K562 (cell line): ENCODE measurements around the gene PLXNB2. TPM values are rescaled to one million over a fixed set of nuclear protein-coding genes. Genes with fewer than 3 reads are reported as not detected.

Experiments used
- CBX1 ChIP-seq: sonication (generic); IDR thresholded peaks from 2 replicates; pipeline ENCODE4 v1.6.1; 2016; ENCODE audit warnings: antibody characterized with exemption, low read depth, mild to moderate bottlenecking
- L3MBTL2 ChIP-seq: fragments of 450-650 bp; IDR thresholded peaks from 2 replicates; pipeline ENCODE4 v1.6.1; 2016; ENCODE audit warnings: mild to moderate bottlenecking, moderate library complexity
- NFIC ChIP-seq: fragments of 450-650 bp; IDR thresholded peaks from 2 replicates; pipeline ENCODE4 v1.6.1; 2017; ENCODE audit warnings: mild to moderate bottlenecking, inconsistent platforms
- POLR2A ChIP-seq: fragments of 450-650 bp; conservative IDR thresholded peaks from 2 replicates; pipeline ENCODE4 v1.6.1; 2016
- RFX5 ChIP-seq: IDR thresholded peaks from 2 replicates; pipeline ENCODE4 v1.6.1; 2011; ENCODE audit warnings: low read depth, mild to moderate bottlenecking, improper control_type of control experiment, low read length
- SUPT5H ChIP-seq: fragments of 450-650 bp; IDR thresholded peaks from 2 replicates; pipeline ENCODE4 v1.6.1; 2016
- ZFX ChIP-seq: sonication (generic); formaldehyde crosslinking; IDR thresholded peaks from 2 replicates; pipeline ENCODE4 v1.8.0; 2022; ENCODE audit warnings: mild to moderate bottlenecking, missing genetic modification reagents, moderate library complexity
- ZNF76 ChIP-seq: fragments of 250-450 bp; sonication (Bioruptor Pico); IDR thresholded peaks from 2 replicates; pipeline ENCODE4 v1.4.0; 2020; ENCODE audit warnings: mild to moderate bottlenecking, moderate library complexity, borderline replicate concordance
- polyA plus RNA-seq, 8 experiments: library from polyadenylated mRNA; depleted of rRNA in 4 of 8; stranded (reverse) in 5 of 8; unstranded in 3 of 8; fragments of >200 nt; fragmentation: Nextera tagmentation in 2 of 8; fragmentation: Illumina TruSeq in 1 of 8; extraction: Ambion mirVana in 2 of 8; extraction: Trizol in 1 of 8; gene quantifications; 2 replicates each; pipeline versions ENCODE4 v1.2.1 to v1.2.3, GENCODE V29; 2011 to 2014; ENCODE audit warnings: inconsistent platforms in 1 of 8, missing spikeins in 1 of 8
- total RNA-seq, 7 experiments: library from RNA; depleted of rRNA in 6 of 7; stranded (reverse); fragments of >200 nt in 6 of 7; fragmentation: Illumina TruSeq in 2 of 7; extraction: Trizol in 2 of 7; gene quantifications; 2 replicates each; pipeline versions ENCODE4 v1.2.1 to v1.2.3, GENCODE V29; 2011 to 2021; ENCODE audit warnings: low replicate concordance in 1 of 7
- TF ChIP-seq, protein P1 (sequence below), 2 experiments: fragments of 450-650 bp; formaldehyde crosslinking in 1 of 2; IDR thresholded peaks; 2 replicates each; pipeline versions ENCODE4 v1.4.0 to v1.6.1; 2014 to 2020; ENCODE audit warnings: mild to moderate bottlenecking in 2 of 2, borderline replicate concordance in 1 of 2, low read depth in 1 of 2
- TF ChIP-seq, protein P2 (sequence below), 2 experiments: IDR thresholded peaks in 1 of 2; conservative IDR thresholded peaks in 1 of 2; 2 replicates each; pipeline ENCODE4 v1.6.1; 2016; ENCODE audit warnings: low read depth in 2 of 2, mild to moderate bottlenecking in 1 of 2, missing compliant biosample characterization in 1 of 2, missing genetic modification characterization in 1 of 2, moderate library complexity in 1 of 2
- TF ChIP-seq, protein P3 (sequence below): sonication (generic); formaldehyde crosslinking; IDR thresholded peaks from 2 replicates; pipeline ENCODE4 v1.8.0; 2022; ENCODE audit warnings: missing genetic modification reagents, mild to moderate bottlenecking, moderate library complexity, borderline replicate concordance
- TF ChIP-seq, protein P4 (sequence below): sonication (generic); formaldehyde crosslinking; IDR thresholded peaks from 2 replicates; pipeline ENCODE4 v1.8.0; 2022; ENCODE audit warnings: mild to moderate bottlenecking, missing genetic modification reagents

PLXNB2 gene
- total and polyA plus RNA-seq, 9 of the 15 experiments (the other 6 are each of a cell fraction or from before 2014, with no cell fraction given), result 0.15 to 45.1 (median 13.6) TPM

DNA sequence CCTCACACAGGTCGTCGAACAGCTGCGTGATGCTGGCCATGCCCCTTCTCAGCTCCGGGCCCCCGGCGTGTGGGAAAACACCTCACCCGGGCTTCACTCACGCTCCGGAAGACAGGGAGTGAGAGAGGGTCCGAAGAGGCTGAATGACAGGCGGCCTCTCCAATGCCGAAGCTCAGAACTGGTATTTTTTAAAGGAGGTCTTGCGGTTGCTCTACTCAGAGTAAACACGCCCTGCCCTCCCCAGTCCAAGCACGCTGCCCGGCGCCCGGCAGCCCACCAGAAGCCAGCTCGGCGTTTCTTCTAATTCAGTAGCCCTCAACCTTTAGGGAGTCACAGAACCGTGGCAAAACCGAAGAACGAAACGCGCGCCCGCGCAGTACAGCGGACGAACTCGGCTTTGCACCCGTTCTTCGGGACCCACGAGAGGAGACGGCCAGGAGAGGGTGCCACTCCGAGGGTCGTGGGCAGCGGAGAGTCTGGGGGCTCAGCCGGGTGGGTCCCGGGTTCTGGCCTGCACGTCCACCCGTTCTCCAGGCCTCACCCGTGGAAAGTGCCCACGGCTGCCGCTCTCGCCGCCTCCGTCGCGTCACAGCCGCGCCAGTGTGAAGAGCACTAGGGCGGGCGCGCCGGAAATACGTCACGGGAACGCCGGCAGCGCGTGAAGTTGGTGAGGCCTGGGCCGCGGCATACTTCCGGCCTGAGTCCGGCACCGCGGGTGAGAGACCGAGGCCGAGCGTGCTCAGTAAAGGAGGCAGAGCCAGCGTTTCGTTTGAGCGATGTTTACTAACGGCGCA, 62.8 kb downstream of the PLXNB2 start, which contains the start of gene TUBGCP6 (continued):
- TF ChIP-seq, protein P1, sequence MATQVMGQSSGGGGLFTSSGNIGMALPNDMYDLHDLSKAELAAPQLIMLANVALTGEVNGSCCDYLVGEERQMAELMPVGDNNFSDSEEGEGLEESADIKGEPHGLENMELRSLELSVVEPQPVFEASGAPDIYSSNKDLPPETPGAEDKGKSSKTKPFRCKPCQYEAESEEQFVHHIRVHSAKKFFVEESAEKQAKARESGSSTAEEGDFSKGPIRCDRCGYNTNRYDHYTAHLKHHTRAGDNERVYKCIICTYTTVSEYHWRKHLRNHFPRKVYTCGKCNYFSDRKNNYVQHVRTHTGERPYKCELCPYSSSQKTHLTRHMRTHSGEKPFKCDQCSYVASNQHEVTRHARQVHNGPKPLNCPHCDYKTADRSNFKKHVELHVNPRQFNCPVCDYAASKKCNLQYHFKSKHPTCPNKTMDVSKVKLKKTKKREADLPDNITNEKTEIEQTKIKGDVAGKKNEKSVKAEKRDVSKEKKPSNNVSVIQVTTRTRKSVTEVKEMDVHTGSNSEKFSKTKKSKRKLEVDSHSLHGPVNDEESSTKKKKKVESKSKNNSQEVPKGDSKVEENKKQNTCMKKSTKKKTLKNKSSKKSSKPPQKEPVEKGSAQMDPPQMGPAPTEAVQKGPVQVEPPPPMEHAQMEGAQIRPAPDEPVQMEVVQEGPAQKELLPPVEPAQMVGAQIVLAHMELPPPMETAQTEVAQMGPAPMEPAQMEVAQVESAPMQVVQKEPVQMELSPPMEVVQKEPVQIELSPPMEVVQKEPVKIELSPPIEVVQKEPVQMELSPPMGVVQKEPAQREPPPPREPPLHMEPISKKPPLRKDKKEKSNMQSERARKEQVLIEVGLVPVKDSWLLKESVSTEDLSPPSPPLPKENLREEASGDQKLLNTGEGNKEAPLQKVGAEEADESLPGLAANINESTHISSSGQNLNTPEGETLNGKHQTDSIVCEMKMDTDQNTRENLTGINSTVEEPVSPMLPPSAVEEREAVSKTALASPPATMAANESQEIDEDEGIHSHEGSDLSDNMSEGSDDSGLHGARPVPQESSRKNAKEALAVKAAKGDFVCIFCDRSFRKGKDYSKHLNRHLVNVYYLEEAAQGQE (IDR thresholded peaks at IDR 0.05; ENCODE audit: borderline replicate concordance), result no peak
- TF ChIP-seq, protein P1 (CRISPR knock-in tag; IDR thresholded peaks at IDR 0.05; ENCODE audit: low read depth), result peak; percentile 60
- TF ChIP-seq NFIC (peak; percentile 38), SUPT5H (peak; percentile 87), RFX5 (no peak), CBX1 (peak; percentile 45; the same call in 1 of the 2 replicates), POLR2A (peak; percentile 83), ZNF76 (CRISPR knock-in tag) (no peak), ZFX (CRISPR knock-in tag) (peak; percentile 93), L3MBTL2 (peak; percentile 65)
- TF ChIP-seq, protein P2, sequence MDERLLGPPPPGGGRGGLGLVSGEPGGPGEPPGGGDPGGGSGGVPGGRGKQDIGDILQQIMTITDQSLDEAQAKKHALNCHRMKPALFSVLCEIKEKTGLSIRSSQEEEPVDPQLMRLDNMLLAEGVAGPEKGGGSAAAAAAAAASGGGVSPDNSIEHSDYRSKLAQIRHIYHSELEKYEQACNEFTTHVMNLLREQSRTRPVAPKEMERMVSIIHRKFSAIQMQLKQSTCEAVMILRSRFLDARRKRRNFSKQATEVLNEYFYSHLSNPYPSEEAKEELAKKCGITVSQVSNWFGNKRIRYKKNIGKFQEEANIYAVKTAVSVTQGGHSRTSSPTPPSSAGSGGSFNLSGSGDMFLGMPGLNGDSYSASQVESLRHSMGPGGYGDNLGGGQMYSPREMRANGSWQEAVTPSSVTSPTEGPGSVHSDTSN (CRISPR knock-in tag; IDR thresholded peaks at IDR 0.05; ENCODE audit: low read depth), result 0 out of 2 replicates have a peak, but pooled peaks have one; percentile 26
- TF ChIP-seq, protein P2 (tag; conservative IDR thresholded peaks at IDR 0.05; ENCODE audit: low read depth), result peak; percentile 68; the same call in 1 of the 2 replicates
- TF ChIP-seq, protein P3, sequence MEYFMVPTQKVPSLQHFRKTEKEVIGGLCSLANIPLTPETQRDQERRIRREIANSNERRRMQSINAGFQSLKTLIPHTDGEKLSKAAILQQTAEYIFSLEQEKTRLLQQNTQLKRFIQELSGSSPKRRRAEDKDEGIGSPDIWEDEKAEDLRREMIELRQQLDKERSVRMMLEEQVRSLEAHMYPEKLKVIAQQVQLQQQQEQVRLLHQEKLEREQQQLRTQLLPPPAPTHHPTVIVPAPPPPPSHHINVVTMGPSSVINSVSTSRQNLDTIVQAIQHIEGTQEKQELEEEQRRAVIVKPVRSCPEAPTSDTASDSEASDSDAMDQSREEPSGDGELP (CRISPR knock-in tag), result peak; percentile 66; the same call in 1 of the 2 replicates
- TF ChIP-seq, protein P4, sequence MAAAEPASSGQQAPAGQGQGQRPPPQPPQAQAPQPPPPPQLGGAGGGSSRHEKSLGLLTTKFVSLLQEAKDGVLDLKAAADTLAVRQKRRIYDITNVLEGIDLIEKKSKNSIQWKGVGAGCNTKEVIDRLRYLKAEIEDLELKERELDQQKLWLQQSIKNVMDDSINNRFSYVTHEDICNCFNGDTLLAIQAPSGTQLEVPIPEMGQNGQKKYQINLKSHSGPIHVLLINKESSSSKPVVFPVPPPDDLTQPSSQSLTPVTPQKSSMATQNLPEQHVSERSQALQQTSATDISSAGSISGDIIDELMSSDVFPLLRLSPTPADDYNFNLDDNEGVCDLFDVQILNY (CRISPR knock-in tag), result no peak
